ENCODE data around the gene NOL4. TPM values are rescaled to one million over a fixed set of nuclear protein-coding genes. Genes with fewer than 3 reads are reported as not detected.
"Not testable (repeated sequence)": the region's sequence is repeated elsewhere in the genome, so short reads cannot be mapped to it uniquely, and the experiment has no call there.

The NOL4 gene, protein sequence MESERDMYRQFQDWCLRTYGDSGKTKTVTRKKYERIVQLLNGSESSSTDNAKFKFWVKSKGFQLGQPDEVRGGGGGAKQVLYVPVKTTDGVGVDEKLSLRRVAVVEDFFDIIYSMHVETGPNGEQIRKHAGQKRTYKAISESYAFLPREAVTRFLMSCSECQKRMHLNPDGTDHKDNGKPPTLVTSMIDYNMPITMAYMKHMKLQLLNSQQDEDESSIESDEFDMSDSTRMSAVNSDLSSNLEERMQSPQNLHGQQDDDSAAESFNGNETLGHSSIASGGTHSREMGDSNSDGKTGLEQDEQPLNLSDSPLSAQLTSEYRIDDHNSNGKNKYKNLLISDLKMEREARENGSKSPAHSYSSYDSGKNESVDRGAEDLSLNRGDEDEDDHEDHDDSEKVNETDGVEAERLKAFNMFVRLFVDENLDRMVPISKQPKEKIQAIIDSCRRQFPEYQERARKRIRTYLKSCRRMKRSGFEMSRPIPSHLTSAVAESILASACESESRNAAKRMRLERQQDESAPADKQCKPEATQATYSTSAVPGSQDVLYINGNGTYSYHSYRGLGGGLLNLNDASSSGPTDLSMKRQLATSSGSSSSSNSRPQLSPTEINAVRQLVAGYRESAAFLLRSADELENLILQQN
- not detected in 2 replicates for total RNA-seq (2014; rRNA removed; shearing (Covaris generic))
- polyA plus RNA-seq (2015; cell fraction: cytosol; rRNA removed): 0.06 and 0.07 TPM in 2 replicates
- polyA plus RNA-seq (2015; cell fraction: nucleus; rRNA removed): 0.06 and 0.10 TPM in 2 replicates

DNA sequence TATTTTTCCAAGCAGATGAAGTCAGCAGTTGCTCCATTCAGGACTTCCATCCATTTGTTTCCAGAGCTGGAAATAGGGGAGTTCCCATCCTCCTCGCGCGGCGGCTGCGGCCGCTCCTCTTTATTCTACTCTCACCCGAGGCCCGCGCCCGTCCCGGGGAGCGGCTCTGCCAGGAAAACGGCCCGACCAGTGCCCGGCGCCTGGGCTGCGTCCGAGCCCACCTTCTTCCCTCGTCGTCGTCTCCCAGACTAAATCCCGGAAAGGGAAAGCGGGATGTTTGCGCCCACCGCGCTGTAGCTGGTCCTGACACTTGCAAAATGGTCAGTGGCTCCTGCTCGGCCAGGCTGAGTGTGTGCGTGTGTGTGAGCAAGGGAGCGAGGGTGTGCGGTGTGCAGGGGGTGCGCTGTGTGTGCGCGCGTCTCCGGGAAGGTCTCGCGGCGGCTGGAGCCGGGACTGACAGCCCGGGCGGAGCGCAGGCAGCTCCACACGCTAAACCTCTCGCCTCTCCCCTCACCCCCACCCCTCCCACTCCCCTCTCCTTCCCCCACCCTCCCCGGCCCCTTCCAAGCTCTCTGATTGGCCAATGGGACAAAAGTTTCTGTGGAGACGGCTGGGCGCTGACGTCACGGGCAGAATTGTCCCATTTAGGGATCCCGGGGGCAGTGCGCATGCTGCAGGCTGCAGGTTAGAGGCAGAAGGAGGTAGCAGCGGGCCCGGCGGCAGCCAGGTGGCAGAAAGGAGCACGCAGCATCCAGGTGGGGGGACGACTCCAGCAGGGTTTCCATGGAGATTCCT, at the start of gene NOL4:
Gene NOL4 (minus strand): TSS at position 491 of the 795 bp plus-strand sequence. CDS start 1,660 bp downstream, outside the sequence.
- DNase-seq (ENCODE audit: low read depth): peak; percentile 5

DNA sequence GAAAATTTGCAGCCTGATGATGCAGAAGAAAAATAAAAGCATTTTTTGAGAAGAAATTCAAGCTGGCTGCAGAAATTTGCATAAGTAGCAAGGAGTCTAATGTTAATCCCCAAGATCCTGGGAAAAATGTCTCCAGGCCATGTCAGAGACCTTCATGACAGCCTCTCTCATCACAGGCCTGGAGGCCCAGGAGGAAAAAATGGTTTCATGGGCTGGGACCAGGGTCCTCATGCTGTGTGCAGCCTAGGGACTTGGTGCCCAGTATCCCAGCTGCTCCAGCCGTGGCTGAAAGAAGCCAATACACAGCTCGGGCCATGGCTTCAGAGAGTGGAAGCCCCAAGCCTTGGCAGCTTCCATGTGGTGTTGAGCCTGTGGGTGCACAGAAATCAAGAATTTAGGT, 41.3 kb upstream of the NOL4 start:
- DNase-seq (ENCODE audit: low read depth): not testable (repeated sequence)

DNA sequence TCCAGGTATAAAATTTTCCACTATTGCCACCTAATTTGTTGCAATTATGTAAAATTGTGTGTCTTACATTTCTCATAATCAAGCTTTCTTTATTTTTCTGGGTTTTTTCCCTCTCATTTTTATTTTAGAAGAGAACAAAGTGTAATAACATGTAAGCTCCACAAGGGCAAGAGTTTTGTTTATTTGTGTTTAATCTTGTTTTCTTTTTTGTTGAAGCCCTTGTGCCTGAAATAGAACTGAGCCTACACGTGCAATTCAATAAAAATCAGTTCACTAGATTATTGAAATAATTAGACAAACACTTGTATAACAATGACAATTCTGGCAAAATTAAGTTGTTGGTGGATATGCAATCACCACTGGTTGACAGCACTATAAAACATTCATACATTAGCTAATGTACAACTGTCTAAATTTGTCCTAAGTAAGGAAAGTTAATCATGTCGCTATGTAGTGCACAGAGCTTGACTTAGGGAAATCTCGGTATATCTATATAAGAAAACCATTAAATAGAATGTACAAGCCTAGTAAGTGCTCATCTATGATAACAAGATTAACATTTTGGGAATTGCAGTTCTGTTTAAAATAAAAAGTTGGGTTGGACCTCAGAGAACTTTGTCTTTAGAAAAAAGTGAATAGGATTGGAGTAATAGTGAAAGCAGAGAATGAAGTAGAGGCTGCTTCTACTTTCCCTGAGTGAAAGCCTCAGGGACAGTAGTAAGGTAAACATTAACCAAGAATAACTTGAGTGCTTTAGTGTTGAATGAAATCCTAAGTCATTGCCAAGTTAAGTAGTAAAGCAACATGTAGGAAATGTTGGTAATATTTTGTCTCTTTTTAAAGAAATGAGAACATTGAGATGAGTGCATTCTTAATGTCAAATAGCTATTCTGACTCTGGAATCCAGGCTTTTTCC, 37.4 kb upstream of the NOL4 start:
- no peak for DNase-seq (ENCODE audit: low read depth)

DNA sequence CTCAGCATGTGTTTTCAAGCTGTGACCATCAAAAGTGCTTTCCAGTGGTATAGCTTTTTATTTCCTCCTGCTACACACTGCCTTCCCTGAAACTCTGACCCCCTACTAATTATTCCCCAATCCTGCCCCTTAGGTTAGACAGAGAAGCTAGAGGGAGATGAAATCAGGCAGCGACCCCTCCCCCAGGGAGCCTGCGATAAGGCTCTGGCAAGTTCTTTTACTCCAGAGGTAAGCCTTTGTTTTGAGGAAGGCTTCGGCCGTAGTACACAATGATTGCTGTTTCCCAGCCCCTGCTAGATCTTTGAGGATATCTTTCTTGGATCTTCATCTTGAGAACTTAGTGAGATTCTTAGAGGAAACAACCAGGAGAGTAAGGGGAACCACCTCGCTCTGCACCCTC, 33.5 kb upstream of the NOL4 start:
- no peak for DNase-seq (ENCODE audit: low read depth)

DNA sequence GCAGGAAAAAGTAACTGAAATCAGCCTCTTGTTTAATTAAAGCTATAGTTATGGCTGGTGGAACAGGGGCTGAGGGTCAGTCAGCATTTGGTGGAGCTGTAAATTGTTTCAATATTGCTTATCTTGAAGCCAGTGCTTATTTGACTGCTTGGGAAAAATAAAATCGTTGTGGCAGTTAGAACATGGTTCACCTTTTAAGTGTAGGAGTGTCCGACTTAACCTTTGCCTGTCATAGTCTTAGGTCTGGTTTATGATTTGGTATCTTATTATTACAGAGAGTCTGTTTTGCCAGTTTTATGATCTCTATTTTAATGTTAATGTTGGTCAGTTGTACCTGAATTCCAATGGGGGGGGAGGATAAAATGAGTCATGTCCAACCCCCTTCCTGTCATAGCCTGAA, 27.2 kb upstream of the NOL4 start:
- no peak for DNase-seq (ENCODE audit: low read depth)

DNA sequence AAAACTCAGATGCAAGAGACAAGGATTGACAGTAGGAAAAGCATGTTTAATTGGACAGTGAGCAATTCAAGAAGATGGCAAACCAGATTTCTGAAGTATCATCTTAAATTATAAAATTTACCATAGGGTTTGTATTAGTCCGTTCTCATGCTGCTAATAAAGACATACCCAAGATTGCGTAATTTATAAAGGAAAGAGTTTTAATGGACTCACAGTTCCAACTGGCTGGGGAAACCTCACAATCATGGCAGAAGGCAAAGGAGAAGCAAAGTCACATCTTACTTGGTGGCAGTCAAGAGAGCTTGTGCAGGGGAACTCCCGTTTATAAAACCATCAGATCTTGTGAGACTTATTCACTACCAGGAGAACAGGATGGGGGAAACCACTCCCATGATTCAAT, 24.0 kb upstream of the NOL4 start:
- no peak for DNase-seq (ENCODE audit: low read depth)

DNA sequence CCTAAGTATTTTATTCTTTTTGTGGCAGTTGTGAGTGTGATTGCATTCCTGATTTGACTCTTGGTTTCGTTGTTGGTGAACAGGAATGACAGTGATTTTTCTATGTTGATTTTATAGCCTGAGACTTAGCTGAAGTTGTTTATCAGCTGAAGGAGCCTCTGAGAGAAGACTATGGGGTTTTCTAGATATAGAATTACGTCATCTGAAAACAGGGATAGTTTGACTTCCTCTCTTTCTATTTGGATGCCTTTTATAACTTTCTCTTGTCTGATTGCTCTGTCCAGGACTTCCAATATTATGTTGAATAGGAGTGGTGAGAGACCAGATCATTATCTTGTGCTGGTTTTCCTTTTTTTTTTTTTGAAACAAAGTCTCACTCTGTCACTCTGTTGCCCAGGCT, 18.0 kb upstream of the NOL4 start:
- DNase-seq (ENCODE audit: low read depth): no peak

DNA sequence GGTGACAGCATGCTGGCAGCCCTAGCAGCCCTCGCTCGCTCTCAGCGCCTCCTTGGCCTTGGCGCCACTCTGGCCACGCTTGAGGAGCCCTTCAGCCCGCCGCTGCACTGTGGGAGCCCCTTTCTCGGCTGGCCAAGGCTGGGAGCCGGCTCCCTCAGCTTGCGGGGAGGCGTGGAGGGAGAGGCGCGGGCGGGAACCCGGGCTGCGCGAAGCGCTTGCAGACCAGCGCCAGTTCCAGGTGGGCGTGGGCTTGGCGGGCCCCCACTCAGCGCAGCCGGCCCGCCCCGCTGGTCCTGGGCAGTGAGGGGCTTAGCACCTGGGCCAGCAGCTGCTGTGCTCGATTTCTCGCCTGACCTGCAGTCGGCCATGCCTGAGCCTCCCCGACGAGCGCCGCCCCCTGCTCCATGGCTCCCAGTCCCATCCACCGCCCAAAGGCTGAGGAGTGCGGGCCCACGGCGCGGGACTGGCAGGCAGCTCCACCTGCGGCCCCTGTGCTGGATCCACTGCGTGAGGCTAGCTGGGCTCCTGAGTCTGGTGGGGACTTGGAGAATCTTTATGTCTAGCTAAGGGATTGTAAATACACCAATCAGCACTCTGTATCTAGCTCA, 9.2 kb upstream of the NOL4 start:
- not testable (repeated sequence) for DNase-seq (ENCODE audit: low read depth)

DNA sequence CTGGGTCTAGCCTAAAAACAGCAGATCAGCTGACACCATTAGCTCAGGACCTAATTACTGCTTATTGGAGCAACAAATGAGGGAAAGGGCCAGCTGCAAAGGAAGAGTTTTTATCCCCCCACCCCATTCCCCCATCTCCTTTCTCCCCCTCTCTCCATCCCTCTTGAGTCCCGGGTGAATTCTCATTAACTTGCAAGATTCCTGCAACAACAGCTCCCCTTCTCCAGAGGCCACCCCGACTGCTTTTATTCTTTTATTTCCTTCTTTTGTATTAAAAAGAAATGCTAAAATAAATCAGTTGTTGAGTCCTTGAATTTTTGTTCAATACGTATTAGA, 473 bp upstream of the NOL4 start:
- no peak for DNase-seq (ENCODE audit: low read depth)

DNA sequence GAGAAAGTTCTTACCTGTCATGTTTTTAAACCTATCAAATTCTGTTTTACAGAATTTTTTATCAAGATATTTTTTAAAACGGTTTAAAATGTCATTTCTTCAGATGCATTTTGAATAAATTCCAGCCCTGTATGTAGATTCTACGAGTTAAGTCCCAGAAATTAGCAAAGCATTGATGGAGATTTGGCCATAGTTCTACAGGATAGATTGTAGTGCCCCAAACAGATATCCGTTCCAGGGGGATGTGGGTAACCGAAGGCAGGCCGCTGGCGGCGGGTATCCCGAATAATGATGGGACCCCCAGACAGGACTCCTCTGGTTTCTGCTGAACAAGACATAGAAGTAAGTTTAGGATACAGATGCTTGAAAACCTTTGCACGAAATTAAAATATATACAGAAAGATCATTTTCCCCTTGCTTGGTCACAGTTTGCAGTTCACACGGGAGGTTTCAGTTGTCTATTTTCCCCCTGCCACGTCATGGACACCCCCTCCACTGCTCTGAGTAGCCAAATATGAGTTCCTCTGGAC, 755 bp downstream of the NOL4 start:
- no peak for DNase-seq (ENCODE audit: low read depth)

DNA sequence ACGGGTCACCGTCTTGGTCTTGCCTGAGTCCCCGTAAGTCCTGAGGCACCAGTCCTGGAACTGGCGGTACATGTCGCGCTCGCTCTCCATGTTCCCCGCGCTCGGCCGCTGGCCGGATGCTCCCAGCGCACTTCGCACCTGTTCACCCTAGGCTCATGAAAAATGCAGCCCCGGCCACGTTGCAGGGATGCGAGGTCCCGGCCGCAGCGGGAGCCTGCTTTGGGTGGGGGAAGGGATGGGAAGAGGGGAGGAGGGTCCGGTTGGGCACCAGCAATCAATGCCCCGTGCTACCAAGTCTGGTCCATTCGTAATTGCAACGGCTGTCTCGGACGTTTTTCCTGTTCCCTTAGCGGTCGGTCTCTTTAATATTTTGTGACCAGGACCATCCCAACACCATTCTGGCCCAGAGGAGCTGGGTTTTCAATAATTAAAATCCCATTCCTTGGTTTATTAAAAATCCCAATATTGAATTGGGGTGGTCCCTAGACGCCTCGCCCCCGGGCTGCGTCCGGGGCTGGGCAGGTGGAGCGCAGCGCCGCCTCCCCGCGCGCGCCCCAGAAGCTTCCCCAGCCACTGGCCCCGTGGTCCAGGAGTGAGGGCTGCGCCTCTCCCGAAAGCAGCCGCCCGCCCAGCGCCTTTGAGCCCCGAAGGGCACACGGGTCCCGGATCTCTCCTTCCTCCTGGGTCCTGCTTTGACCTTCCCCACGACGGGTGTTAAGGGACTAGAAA, 1.4 kb downstream of the NOL4 start:
- DNase-seq (ENCODE audit: low read depth): peak; percentile 10

DNA sequence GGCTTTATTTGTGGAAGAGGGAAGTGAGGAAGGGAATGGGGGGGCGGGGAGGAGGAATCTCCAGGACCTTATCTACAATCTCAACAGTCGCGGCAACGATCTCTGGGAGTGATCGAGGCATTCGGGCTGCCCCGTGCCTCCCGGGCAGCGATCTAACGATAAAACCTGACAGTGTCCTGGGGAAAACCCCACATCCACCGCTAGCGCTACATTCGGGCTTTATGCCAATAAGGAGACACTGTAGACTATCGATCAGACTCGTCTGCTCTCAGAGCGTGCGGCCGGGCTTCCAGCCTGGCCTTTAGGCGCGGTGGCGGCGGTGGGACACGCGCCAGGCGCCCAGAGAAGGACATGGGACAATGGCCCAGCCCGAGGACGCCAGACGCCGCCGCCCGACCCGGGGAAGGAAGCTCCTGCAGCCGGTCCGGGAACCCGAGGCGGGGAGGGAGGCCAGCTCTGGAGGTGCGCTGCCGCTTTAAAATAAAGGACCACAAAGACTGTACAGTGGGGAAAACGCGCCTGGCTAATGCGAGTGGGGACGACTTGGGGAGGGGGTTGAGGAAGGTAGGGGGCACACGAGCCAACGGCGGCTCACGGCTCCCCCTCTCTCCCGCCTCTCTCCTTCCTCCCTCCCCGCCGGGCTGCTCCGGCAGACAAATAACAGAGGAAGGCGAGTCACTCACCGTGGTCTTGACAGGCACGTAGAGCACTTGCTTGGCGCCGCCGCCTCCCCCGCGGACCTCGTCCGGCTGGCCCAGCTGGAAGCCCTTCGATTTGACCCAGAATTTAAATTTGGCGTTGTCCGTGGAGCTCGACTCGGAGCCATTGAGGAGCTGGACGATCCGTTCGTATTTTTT, 2.2 kb downstream of the NOL4 start:
- DNase-seq (ENCODE audit: low read depth): peak; percentile 12

DNA sequence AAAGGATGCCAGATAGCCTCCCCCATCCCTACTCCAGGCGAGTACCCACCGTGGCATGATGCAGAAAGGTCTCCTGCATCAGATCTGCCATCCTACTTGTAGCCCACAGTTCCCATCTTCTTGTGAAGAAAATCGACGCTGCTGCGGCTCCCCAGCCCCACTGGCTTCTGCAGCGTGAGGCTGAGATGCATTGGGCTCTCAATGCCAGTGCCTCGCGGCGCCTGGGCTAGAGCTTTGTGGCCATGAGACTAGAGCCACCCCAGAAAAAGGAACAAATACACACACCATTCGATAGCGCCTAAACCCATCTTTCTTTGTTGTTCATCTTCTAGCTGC, 2.8 kb downstream of the NOL4 start:
- no peak for DNase-seq (ENCODE audit: low read depth)

DNA sequence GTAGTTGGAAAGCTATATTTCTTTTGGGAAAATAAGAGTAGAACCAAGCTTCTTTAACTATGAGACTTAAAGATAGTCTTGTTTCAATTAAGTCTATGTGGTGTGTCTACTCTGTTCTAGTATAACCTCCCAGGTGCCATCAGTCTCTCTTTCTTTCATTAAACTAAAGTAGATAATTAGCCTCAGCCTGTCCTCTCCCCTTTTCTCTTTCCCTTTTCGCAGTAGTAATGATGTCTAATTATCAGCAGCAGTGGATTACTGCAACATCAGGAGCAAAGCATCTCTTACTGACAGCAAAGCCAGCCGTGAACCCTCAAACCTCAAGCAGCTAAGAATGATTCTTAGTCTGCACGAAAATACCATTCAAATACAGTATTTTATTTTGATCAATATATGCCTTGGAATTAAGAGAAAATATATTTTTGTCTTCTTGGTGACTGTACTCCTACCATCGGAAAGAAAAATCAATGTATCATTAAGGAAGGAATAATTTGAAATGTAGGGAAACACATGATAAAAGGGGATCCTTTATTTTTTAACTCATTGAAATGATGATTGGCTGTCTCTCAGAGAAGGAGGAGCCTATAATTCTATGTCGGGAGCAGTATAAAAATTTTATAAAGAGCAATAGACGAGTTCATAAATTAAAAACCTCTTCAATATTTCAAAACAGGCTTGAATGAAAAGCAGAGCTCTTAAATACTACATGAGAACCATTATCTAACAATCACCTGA, 4.5 kb downstream of the NOL4 start:
- no peak for DNase-seq (ENCODE audit: low read depth)

DNA sequence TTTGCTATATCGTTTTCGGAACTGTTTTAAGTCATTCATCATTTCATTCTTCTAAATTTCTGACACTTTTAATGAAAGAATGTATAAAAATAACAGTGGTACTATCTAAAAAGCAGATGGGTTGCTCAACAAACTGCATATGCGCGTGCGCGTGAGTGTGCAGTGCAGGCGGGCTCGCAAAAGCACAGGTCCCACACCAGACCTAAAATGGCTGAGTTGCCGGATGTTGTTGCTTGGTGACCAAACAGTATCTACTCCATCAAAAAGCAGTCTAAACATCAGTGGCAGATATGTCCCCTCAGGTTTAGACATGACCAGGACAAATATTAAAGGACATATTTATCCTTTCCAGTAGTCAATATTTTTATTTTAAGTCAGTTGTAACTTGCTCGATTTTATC, 5.1 kb downstream of the NOL4 start:
- DNase-seq (ENCODE audit: low read depth): no peak

DNA sequence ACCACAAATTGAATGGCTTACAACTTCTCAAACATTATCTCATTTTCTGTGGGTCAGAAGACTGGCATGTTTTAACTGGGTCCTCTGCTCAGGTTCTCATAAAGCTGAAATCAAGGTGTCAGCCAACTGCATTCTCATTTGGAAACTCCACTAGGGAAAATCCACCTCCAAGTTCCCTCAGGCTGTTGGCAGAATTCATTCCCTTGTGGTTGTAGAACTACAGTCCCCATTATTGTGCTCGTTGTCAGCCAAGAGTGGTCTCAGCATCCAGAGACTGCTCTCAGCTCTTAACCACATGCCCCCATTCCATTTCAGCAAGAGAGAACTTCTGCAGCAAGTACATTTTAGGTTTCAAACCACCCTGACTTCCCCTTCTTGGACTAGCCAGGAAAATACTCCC, 12.2 kb downstream of the NOL4 start:
- no peak for DNase-seq (ENCODE audit: low read depth)

DNA sequence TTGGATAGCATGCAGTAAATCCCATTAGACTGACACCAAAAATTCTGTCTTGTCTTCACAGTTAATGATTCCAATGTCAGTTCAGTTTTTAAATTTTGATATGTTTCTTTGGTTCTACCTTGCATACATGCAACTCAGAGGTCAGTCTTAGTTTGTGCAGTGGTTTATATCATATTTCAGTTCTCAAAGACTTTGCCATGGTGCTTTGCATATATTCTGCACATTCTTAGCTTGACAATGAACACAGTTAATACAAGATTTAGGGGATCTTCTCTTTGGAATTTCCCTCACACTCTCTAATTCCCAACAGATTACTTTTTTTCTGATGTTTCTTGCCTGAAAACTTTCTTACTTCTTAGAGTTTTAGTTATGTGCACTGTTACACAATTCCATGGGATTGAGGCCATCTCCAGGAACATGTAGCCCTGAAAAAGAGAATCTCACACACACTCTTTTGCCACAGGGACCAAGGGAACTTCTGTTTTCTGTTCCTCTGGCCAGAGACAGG, 17.3 kb downstream of the NOL4 start:
- no peak for DNase-seq (ENCODE audit: low read depth)

DNA sequence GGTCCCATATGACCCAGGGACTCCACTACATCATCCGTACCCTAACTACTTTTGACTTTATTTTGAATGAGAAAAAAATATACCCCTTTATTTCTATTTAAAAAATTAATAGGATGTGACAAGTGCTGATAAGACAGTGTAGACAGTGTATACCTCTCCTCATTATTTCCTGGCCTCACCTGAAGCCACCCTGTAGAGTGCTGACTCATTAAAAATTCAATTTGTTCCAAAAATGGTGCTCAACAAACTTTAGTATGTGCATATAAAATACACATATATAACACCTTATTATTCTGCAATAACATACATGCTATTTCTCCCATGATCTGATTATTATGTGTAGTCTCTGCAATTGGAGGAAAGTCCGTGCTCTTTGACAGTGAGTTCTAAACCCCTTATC, 20.8 kb downstream of the NOL4 start:
- no peak for DNase-seq (ENCODE audit: low read depth)

Data from HT1080 (cell line).